IMR-90 (cell line): ENCODE measurements around the gene RPL27A. TPM values are rescaled to one million over a fixed set of nuclear protein-coding genes. Genes with fewer than 3 reads are reported as not detected.

Experiments used
- ATAC-seq: fragments of 200-7000 bp; cut with Tn5 transposase; 2 replicates; pipeline ENCODE4 v1.9.1; 2020; ENCODE audit warnings: low read depth, mild to moderate bottlenecking, moderate library complexity
- BruUV-seq: library from RNA; stranded (reverse); fragments of 400-500 nt; replicated peaks from 2 replicates; lab custom pipeline; 2021; lab: Mats Ljungman, UMichigan
- CTCF ChIA-PET: fragments of 300-600 bp; formaldehyde crosslinking; extraction: SDS; loops from one replicate; lab custom pipeline; 2021; ENCODE audit warnings: antibody characterized with exemption; lab: Yijun Ruan, JAX
- POLR2A ChIA-PET: fragments of 300-600 bp; sonication (Branson Sonifier 250); formaldehyde crosslinking; loops from one replicate; lab custom pipeline; 2022; ENCODE audit warnings: antibody characterized with exemption; ENCODE audit not compliant: unreplicated experiment; lab: Charles Lee
- DNase-seq: peaks from one replicate; pipeline ENCODE4 v3.0.0; 2013
- H2AFZ ChIP-seq: replicated peaks from 2 replicates; pipeline ENCODE3; 2013; ENCODE audit warnings: low read length, mild to moderate bottlenecking; ENCODE audit not compliant: poor library complexity
- H2AK5ac ChIP-seq: 2 replicates; pipeline ENCODE4 v1.6.1; 2013; ENCODE audit warnings: low read depth, low read length, inconsistent platforms
- H2AK9ac ChIP-seq: replicated peaks from 2 replicates; pipeline ENCODE3; 2013; ENCODE audit warnings: mild to moderate bottlenecking, low read depth, low read length, moderate library complexity; ENCODE audit not compliant: poor library complexity
- H2BK120ac ChIP-seq: 2 replicates; pipeline ENCODE4 v1.6.1; 2013; ENCODE audit warnings: low read depth, low read length, inconsistent platforms
- H2BK15ac ChIP-seq: 3 replicates; pipeline ENCODE4 v1.6.1; 2013; ENCODE audit warnings: low read depth, low read length, inconsistent platforms
- H2BK20ac ChIP-seq: 2 replicates; pipeline ENCODE4 v1.6.1; 2013; ENCODE audit warnings: low read depth, mild to moderate bottlenecking, inconsistent platforms, low read length, moderate library complexity
- H2BK5ac ChIP-seq: 2 replicates; pipeline ENCODE4 v1.6.1; 2013; ENCODE audit warnings: mild to moderate bottlenecking, low read depth, low read length, inconsistent platforms; ENCODE audit not compliant: poor library complexity, severe bottlenecking
- H3K14ac ChIP-seq: replicated peaks from 2 replicates; pipeline ENCODE4 v1.6.1; 2013; ENCODE audit warnings: low read depth, low read length, inconsistent platforms
- H3K18ac ChIP-seq: 2 replicates; pipeline ENCODE4 v1.6.1; 2013; ENCODE audit warnings: low read depth, low read length, control low read depth
- H3K23ac ChIP-seq: 2 replicates; pipeline ENCODE4 v1.6.1; 2013; ENCODE audit warnings: low read depth, low read length, inconsistent platforms
- H3K27ac ChIP-seq: 2 replicates; pipeline ENCODE4 v1.5.1; 2013; ENCODE audit warnings: mild to moderate bottlenecking, control low read depth, low read length; ENCODE audit not compliant: insufficient read depth
- H3K27me3 ChIP-seq: 2 replicates; pipeline ENCODE4 v1.6.1; 2013; ENCODE audit warnings: low read length; ENCODE audit not compliant: control insufficient read depth, insufficient read depth
- H3K36me3 ChIP-seq: 2 replicates; pipeline ENCODE4 v1.6.1; 2013; ENCODE audit warnings: low read length, mixed read lengths; ENCODE audit not compliant: control insufficient read depth, insufficient read depth
- H3K4ac ChIP-seq: 2 replicates; pipeline ENCODE4 v1.6.1; 2013; ENCODE audit warnings: low read depth, low read length, inconsistent platforms
- H3K4me1 ChIP-seq: 2 replicates; pipeline ENCODE4 v1.6.1; 2013; ENCODE audit warnings: low read length, mixed read lengths; ENCODE audit not compliant: control insufficient read depth, insufficient read depth
- H3K4me2 ChIP-seq: 2 replicates; pipeline ENCODE4 v1.6.1; 2013; ENCODE audit warnings: low read depth, mild to moderate bottlenecking, control low read depth, low read length, moderate library complexity
- H3K4me3 ChIP-seq: 2 replicates; pipeline ENCODE4 v1.5.1; 2013; ENCODE audit warnings: low read depth, mild to moderate bottlenecking, control low read depth, low read length, moderate library complexity; ENCODE audit not compliant: insufficient read depth
- H3K56ac ChIP-seq: 2 replicates; pipeline ENCODE4 v1.6.1; 2013; ENCODE audit warnings: low read length, inconsistent platforms; ENCODE audit not compliant: insufficient read depth; ENCODE audit errors: extremely low read depth
- H3K79me1 ChIP-seq, 2 experiments: 2 replicates each; pipeline ENCODE4 v1.6.1; 2013; ENCODE audit warnings: low read length in 2 of 2, inconsistent platforms in 1 of 2, low read depth in 1 of 2
- H3K9ac ChIP-seq: 2 replicates; pipeline ENCODE4 v1.6.1; 2013; ENCODE audit warnings: low read depth, low read length, control low read depth
- H3K9me1 ChIP-seq: 2 replicates; pipeline ENCODE4 v1.6.1; 2013; ENCODE audit warnings: low read length, inconsistent platforms; ENCODE audit not compliant: insufficient read depth
- H3K9me3 ChIP-seq: 2 replicates; pipeline ENCODE4 v1.6.1; 2013; ENCODE audit warnings: low read length; ENCODE audit not compliant: control insufficient read depth, insufficient read depth
- H4K20me1 ChIP-seq: 2 replicates; pipeline ENCODE4 v1.6.1; 2013; ENCODE audit warnings: low read length, inconsistent platforms; ENCODE audit not compliant: insufficient read depth
- H4K5ac ChIP-seq: 2 replicates; pipeline ENCODE4 v1.6.1; 2013; ENCODE audit warnings: mild to moderate bottlenecking, low read depth, low read length, control low read depth
- H4K8ac ChIP-seq, 2 experiments: 2 replicates each; pipeline ENCODE4 v1.6.1; 2013; ENCODE audit warnings: low read depth in 2 of 2, low read length in 2 of 2, control low read depth in 1 of 2, inconsistent platforms in 1 of 2
- H4K91ac ChIP-seq: 2 replicates; pipeline ENCODE4 v1.6.1; 2013; ENCODE audit warnings: low read depth, low read length, inconsistent platforms; ENCODE audit not compliant: insufficient read depth
- BHLHE40 ChIP-seq: fragments of 150-350 bp; IDR thresholded peaks from 2 replicates; pipeline ENCODE4 v1.6.1; 2016; ENCODE audit warnings: mild to moderate bottlenecking, low read depth, low read length
- CEBPB ChIP-seq: IDR thresholded peaks from 2 replicates; pipeline ENCODE4 v1.6.1; 2012; ENCODE audit warnings: low read depth, low read length, improper control_type of control experiment
- CHD1 ChIP-seq: IDR thresholded peaks from 2 replicates; pipeline ENCODE4 v1.6.1; 2012; ENCODE audit warnings: low read depth, low read length, improper control_type of control experiment
- CTCF ChIP-seq: conservative IDR thresholded peaks from 2 replicates; pipeline ENCODE4 v1.5.1; 2012; ENCODE audit warnings: mild to moderate bottlenecking, low read depth, low read length, improper control_type of control experiment
- ELK1 ChIP-seq: fragments of 150-350 bp; IDR thresholded peaks from 2 replicates; pipeline ENCODE4 v1.6.1; 2016; ENCODE audit warnings: low read depth, mild to moderate bottlenecking, low read length, moderate library complexity, borderline replicate concordance
- FOS ChIP-seq: fragments of 150-350 bp; IDR thresholded peaks from 2 replicates; pipeline ENCODE4 v1.6.1; 2016; ENCODE audit warnings: low read depth, low read length
- MAFK ChIP-seq: IDR thresholded peaks from 2 replicates; pipeline ENCODE4 v1.6.1; 2012; ENCODE audit warnings: low read depth, low read length, improper control_type of control experiment
- MAZ ChIP-seq: IDR thresholded peaks from 2 replicates; pipeline ENCODE4 v1.6.1; 2012; ENCODE audit warnings: low read depth, mild to moderate bottlenecking, low read length, improper control_type of control experiment, moderate library complexity, borderline replicate concordance
- MXI1 ChIP-seq: IDR thresholded peaks from 2 replicates; pipeline ENCODE4 v1.6.1; 2012; ENCODE audit warnings: low read depth, mild to moderate bottlenecking, low read length, moderate library complexity, borderline replicate concordance
- NFE2L2 ChIP-seq: fragments of 150-350 bp; IDR thresholded peaks from 2 replicates; pipeline ENCODE4 v1.6.1; 2016; ENCODE audit warnings: low read depth, mild to moderate bottlenecking, low read length
- POLR2A ChIP-seq: IDR thresholded peaks from 2 replicates; pipeline ENCODE4 v1.6.1; 2012; ENCODE audit warnings: mild to moderate bottlenecking, low read depth, low read length
- RAD21 ChIP-seq: IDR thresholded peaks from 2 replicates; pipeline ENCODE4 v1.6.1; 2012; ENCODE audit warnings: low read length, improper control_type of control experiment
- RCOR1 ChIP-seq: IDR thresholded peaks from 2 replicates; pipeline ENCODE4 v1.6.1; 2012; ENCODE audit warnings: mild to moderate bottlenecking, low read length, improper control_type of control experiment; ENCODE audit not compliant: insufficient replicate concordance
- RFX5 ChIP-seq: IDR thresholded peaks from 2 replicates; pipeline ENCODE4 v1.8.0; 2012; ENCODE audit warnings: low read depth, mild to moderate bottlenecking, low read length, moderate library complexity
- SMC3 ChIP-seq: fragments of 150-350 bp; IDR thresholded peaks from 2 replicates; pipeline ENCODE4 v1.6.1; 2016; ENCODE audit warnings: low read depth, mild to moderate bottlenecking, antibody characterized with exemption, low read length, moderate library complexity
- WGBS, 2 experiments: methylation state at CpG; one replicate each; pipeline versions ENCODE4 v1.1.5 to v1.1.7; 2013; ENCODE audit warnings: missing lambda C conversion rate in 2 of 2; ENCODE audit not compliant: insufficient read length in 1 of 2; ENCODE audit errors: extremely low coverage in 2 of 2; 5-methylcytosine and 5-hydroxymethylcytosine counted together
- dilution Hi-C: fragments of 300-500 bp; cut with HindIII; formaldehyde crosslinking; loops from one replicate; pipeline ENCODE4 v1.14.3; 2018; ENCODE audit warnings: low sequenced_read_pairs; ENCODE audit not compliant: unreplicated experiment
- in situ Hi-C: fragments of 300-500 bp; cut with MboI; formaldehyde crosslinking; loops from 3 replicates; pipeline ENCODE4 v1.14.3; 2019; ENCODE audit warnings: low sequenced_read_pairs, inconsistent platforms, mixed read lengths
- intact Hi-C: fragments of 100-400 bp; cut with micrococcal nuclease; formaldehyde crosslinking; loops from 2 replicates; pipeline ENCODE4 v1.10.0; 2022
- polyA plus RNA-seq, 3 experiments: library from polyadenylated mRNA; depleted of rRNA; stranded (reverse); fragments of >200 nt; gene quantifications; 2 replicates each; pipeline ENCODE4 v1.2.3, GENCODE V29; 2012; ENCODE audit warnings: low replicate concordance in 1 of 3
- total RNA-seq: library from RNA; depleted of rRNA; stranded (reverse); fragments of >200 nt; gene quantifications from 2 replicates; pipeline ENCODE4 v1.2.3, GENCODE V29; 2012

The RPL27A gene
- total and polyA plus RNA-seq, 2 of the 4 experiments (the other 2 are of a cell fraction), result 786 to 849 TPM

- peak; percentile 95 for DNase-seq
- Histone ChIP-seq H2BK120ac (peak overlapping the region; percentile 90), H4K8ac (peak overlapping the region; percentile 56 to 87), H3K14ac (peak overlapping the region; percentile 72), H3K4me3 (no peak overlapping the region), H2BK15ac (peak overlapping the region; percentile 66; the same call in 2 of the 3 replicates), H2AFZ (peak overlapping the region; percentile 16), H3K9me3 (no peaks in the 10 kb centered on the region), H2AK9ac (peak overlapping the region; percentile 93), H4K20me1 (no peaks in the 10 kb centered on the region), H3K56ac (peak overlapping the region; percentile 75), H3K36me3 (peaks cover 68% of the 10 kb centered on the region), H2BK20ac (peak overlapping the region; percentile 89), H4K5ac (peak overlapping the region; percentile 43), H3K18ac (peak overlapping the region; percentile 2; the same call in 1 of the 2 replicates), H3K9ac (peak overlapping the region; percentile 22), H3K4me1 (peaks cover 10% of the 10 kb centered on the region; the same call in 1 of the 2 replicates), H3K79me1 (peaks cover 15 to 73% of the 10 kb centered on the region in 2 experiments; a peak in 3 of 4 replicates), H3K4me2 (no peak overlapping the region), H4K91ac (peak overlapping the region; percentile 95), H3K27me3 (no peaks in the 10 kb centered on the region), H2BK5ac (peak overlapping the region; percentile 40), H2AK5ac (peak overlapping the region; percentile 92), H3K27ac (peak overlapping the region; percentile 69), H3K9me1 (peaks cover 14% of the 10 kb centered on the region), H3K23ac (peak overlapping the region; percentile 72), H3K4ac (peak overlapping the region; percentile 86)
- ChIA-PET CTCF (interaction anchor here (0.6 to 1.1 kb wide), 3 partner anchors 20 to 100 kb away, joined by 3 to 4 read pairs (median 3); no protein-coding TSS in a partner anchor), POLR2A (interaction anchor here (0.6 to 0.7 kb wide), 3 partner anchors 10 to 256 kb away, joined by 3 read pairs; no protein-coding TSS in a partner anchor)
- dilution Hi-C loops (no loop called here), in situ Hi-C loops (no loop called here), intact Hi-C loops (no loop called here)
- 28% methylated on average over 3 of the region's 12 CpGs; no CpG with 5 or more reads in 1 of the 2 experiments for WGBS, 2 experiments
- ATAC-seq, result peak; percentile 84
- BruUV-seq, result no TSS peak
- TF ChIP-seq BHLHE40 (peak; percentile 55; the same call in 1 of the 2 replicates), ELK1 (no peak), RFX5 (no peak), NFE2L2 (no peak), CHD1 (no peak), FOS (no peak), RCOR1 (no peak), CTCF (no peak), SMC3 (no peak), CEBPB (no peak; the same call in 1 of the 2 replicates), RAD21 (peak; percentile 4; the same call in 1 of the 2 replicates), MAFK (no peak), MAZ (peak; percentile 62; the same call in 1 of the 2 replicates), POLR2A (no peak), MXI1 (no peak)
Observed at GRCh38 chr11:8709002-8709672, 26.5 kb downstream of the RPL27A start.
